ENCODE measurements around the gene PARD6G.

- TF ChIP-seq POLR2A (IDR thresholded peaks at IDR 0.05) (no peak), CTCF (IDR thresholded peaks at IDR 0.05) (no peak)
Observed at GRCh38 chr18:80204142-80204541, 43.2 kb downstream of the PARD6G start.
